HG03064 (cell line): ENCODE results near the gene PRCC.
"Not testable (repeated sequence)": the region's sequence is repeated elsewhere in the genome, so short reads cannot be mapped to it uniquely, and the experiment has no call there.

Source experiments
- ATAC-seq: cut with Tn5 transposase; IDR thresholded peaks from one replicate; pipeline ENCODE4 v1.9.1; 2021; ENCODE audit warnings: low read depth; ENCODE audit not compliant: unreplicated experiment

The PRCC gene

GRCh38 chr1:156760092-156760795 is 7.1 kb upstream of the PRCC start:
- ATAC-seq: no peak

GRCh38 chr1:156760796-156761104 is 6.6 kb upstream of the PRCC start:
- ATAC-seq: no peak

GRCh38 chr1:156765136-156765535 is 2.2 kb upstream of the PRCC start:
- ATAC-seq: not testable (repeated sequence)

- no peak for ATAC-seq
These were observed 1.7 kb upstream of the PRCC start for GRCh38 chr1:156765666-156766065.

- no peak for ATAC-seq
These were observed 836 bp upstream of the PRCC start for GRCh38 chr1:156766298-156767100.

- ATAC-seq: no peak
These were observed 707 bp downstream of the PRCC start for GRCh38 chr1:156767879-156768604.

- no peak for ATAC-seq
These were observed 1.4 kb downstream of the PRCC start for GRCh38 chr1:156768610-156769295.

- no peak for ATAC-seq
These were observed 4.9 kb downstream of the PRCC start for GRCh38 chr1:156772222-156772621.

- no peak for ATAC-seq
These were observed 5.6 kb downstream of the PRCC start for GRCh38 chr1:156772728-156773497.

GRCh38 chr1:156773607-156774006 is 6.3 kb downstream of the PRCC start:
- ATAC-seq: no peak

- ATAC-seq: no peak
These were observed 8.5 kb downstream of the PRCC start for GRCh38 chr1:156775799-156776198.

- ATAC-seq: no peak
These were observed 9.6 kb downstream of the PRCC start for GRCh38 chr1:156776942-156777341.

- no peak for ATAC-seq
These were observed 10.2 kb downstream of the PRCC start for GRCh38 chr1:156777573-156777972.

GRCh38 chr1:156781585-156782186 is 14.4 kb downstream of the PRCC start:
- ATAC-seq: no peak

GRCh38 chr1:156785458-156785857 is 18.1 kb downstream of the PRCC start:
- ATAC-seq: no peak

GRCh38 chr1:156786640-156787039 is 19.3 kb downstream of the PRCC start:
- ATAC-seq: no peak

- no peak for ATAC-seq
These were observed 20.8 kb downstream of the PRCC start for GRCh38 chr1:156788136-156788535.

GRCh38 chr1:156789621-156790318 is 22.4 kb downstream of the PRCC start:
- no peak for ATAC-seq
